PC-9 (cell line): ENCODE data around the gene SYNDIG1. TPM values are rescaled to one million over a fixed set of nuclear protein-coding genes. Genes with fewer than 3 reads are reported as not detected.

Source experiments
- BruUV-seq: library from RNA; stranded (reverse); fragments of 400-500 nt; replicated peaks from 2 replicates; lab custom pipeline; 2021; lab: Mats Ljungman, UMichigan
- CTCF ChIA-PET: fragments of 300-600 bp; sonication (Branson Sonifier 250); formaldehyde crosslinking; loops from one replicate; lab custom pipeline; 2022; ENCODE audit warnings: antibody characterized with exemption; lab: Charles Lee
- POLR2A ChIA-PET: fragments of 300-600 bp; sonication (Branson Sonifier 250); formaldehyde crosslinking; loops from one replicate; lab custom pipeline; 2022; ENCODE audit warnings: antibody characterized with exemption; ENCODE audit not compliant: unreplicated experiment; lab: Charles Lee
- DNase-seq, 2 experiments: peaks; one replicate each; pipeline versions ENCODE4 v3.0.0 to v3.0.0-alpha.2; 2015 to 2022; ENCODE audit warnings: mixed read lengths in 1 of 2
- H2AFZ ChIP-seq: fragments of 200-600 bp; sonication (generic); 2 replicates; pipeline ENCODE4 v1.8.1; 2017; ENCODE audit warnings: antibody characterized with exemption
- H3F3A ChIP-seq: fragments of 200-600 bp; sonication (generic); 2 replicates; pipeline ENCODE4 v1.8.1; 2017; ENCODE audit warnings: antibody characterized with exemption, mild to moderate bottlenecking, low read depth; ENCODE audit not compliant: insufficient read depth
- H3K27ac ChIP-seq: fragments of 200-600 bp; sonication (generic); 2 replicates; pipeline ENCODE4 v1.6.1; 2016; ENCODE audit warnings: mixed run types
- H3K27me3 ChIP-seq: fragments of 200-600 bp; sonication (generic); 2 replicates; pipeline ENCODE4 v1.6.1; 2016; ENCODE audit warnings: low read depth, mixed run types; ENCODE audit not compliant: insufficient read depth
- H3K36me3 ChIP-seq: fragments of 200-600 bp; sonication (generic); 2 replicates; pipeline ENCODE4 v1.6.1; 2016; ENCODE audit warnings: low read depth, mixed run types
- H3K4me1 ChIP-seq: fragments of 200-600 bp; sonication (generic); replicated peaks from 2 replicates; pipeline ENCODE4 v1.6.1; 2016; ENCODE audit warnings: mixed run types; ENCODE audit not compliant: insufficient read depth
- H3K4me2 ChIP-seq: fragments of 200-600 bp; sonication (generic); 2 replicates; pipeline ENCODE4 v1.6.1; 2017; ENCODE audit warnings: mixed run types
- H3K4me3 ChIP-seq: fragments of 200-600 bp; sonication (generic); 2 replicates; pipeline ENCODE4 v1.6.1; 2016; ENCODE audit warnings: mixed run types
- H3K79me2 ChIP-seq: fragments of 200-600 bp; sonication (generic); 2 replicates; pipeline ENCODE4 v1.6.1; 2017; ENCODE audit warnings: low read depth, mixed run types
- H3K9me2 ChIP-seq: fragments of 200-600 bp; sonication (generic); 2 replicates; pipeline ENCODE4 v1.8.1; 2017; ENCODE audit warnings: mild to moderate bottlenecking; ENCODE audit not compliant: insufficient read depth
- H3K9me3 ChIP-seq: fragments of 200-600 bp; sonication (generic); 2 replicates; pipeline ENCODE4 v1.8.1; 2016; ENCODE audit warnings: low read depth; ENCODE audit not compliant: insufficient read depth
- H4K20me1 ChIP-seq: fragments of 200-600 bp; sonication (generic); 2 replicates; pipeline ENCODE4 v1.8.1; 2017; ENCODE audit not compliant: insufficient read depth
- EZH2 ChIP-seq: fragments of 200-600 bp; sonication (generic); IDR thresholded peaks from 2 replicates; pipeline ENCODE4 v1.8.0; 2017; ENCODE audit warnings: antibody characterized with exemption, low read depth
- intact Hi-C: fragments of 100-400 bp; cut with micrococcal nuclease; formaldehyde crosslinking; loops from one replicate; pipeline ENCODE4 v1.10.0; 2022; ENCODE audit not compliant: unreplicated experiment
- total RNA-seq: library from RNA; stranded (reverse); gene quantifications from 2 replicates; pipeline ENCODE4 v1.2.3, GENCODE V29; 2021
- TF ChIP-seq, protein P1 (sequence below): fragments of 200-600 bp; sonication (generic); conservative IDR thresholded peaks from 2 replicates; pipeline ENCODE4 v1.6.1; 2017; ENCODE audit warnings: mixed run types, antibody characterized with exemption, mild to moderate bottlenecking, moderate library complexity

The SYNDIG1 gene
- total RNA-seq, 1 experiment from 2014 or later: 0.17 TPM

DNA sequence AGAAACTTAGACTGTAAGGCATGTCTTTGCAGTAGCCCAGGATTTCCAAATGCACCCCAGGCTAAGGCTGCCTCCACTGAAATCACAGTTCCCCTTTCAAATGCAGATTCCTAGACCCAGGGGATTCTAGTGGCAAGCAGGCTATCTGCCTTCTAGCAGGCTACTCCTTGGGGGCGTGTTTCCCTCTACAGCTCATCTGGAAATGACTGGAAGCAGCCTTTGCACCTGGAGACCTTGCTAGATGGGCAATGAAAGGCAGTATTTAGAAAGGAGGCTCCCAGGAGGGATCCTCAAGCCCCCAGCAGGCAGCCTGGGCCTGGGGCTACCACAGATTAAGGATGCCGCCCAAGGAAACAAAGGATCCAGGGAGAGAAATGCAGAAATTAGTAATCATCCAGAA, 26.0 kb upstream of the SYNDIG1 start:
- Histone ChIP-seq H3F3A (no peaks in the 10 kb centered on the region), H3K9me3 (no peaks in the 10 kb centered on the region), H3K27ac (no peak overlapping the region), H2AFZ (no peak overlapping the region), H3K4me1 (no peaks in the 10 kb centered on the region), H3K79me2 (no peaks in the 10 kb centered on the region), H3K9me2 (no peaks in the 10 kb centered on the region), H3K4me2 (no peak overlapping the region), H4K20me1 (no peaks in the 10 kb centered on the region), H3K4me3 (no peak overlapping the region), H3K36me3 (no peaks in the 10 kb centered on the region), H3K27me3 (no peaks in the 10 kb centered on the region)
- ChIA-PET POLR2A (no interaction called here), CTCF (no interaction called here)
- TF ChIP-seq, protein P1, sequence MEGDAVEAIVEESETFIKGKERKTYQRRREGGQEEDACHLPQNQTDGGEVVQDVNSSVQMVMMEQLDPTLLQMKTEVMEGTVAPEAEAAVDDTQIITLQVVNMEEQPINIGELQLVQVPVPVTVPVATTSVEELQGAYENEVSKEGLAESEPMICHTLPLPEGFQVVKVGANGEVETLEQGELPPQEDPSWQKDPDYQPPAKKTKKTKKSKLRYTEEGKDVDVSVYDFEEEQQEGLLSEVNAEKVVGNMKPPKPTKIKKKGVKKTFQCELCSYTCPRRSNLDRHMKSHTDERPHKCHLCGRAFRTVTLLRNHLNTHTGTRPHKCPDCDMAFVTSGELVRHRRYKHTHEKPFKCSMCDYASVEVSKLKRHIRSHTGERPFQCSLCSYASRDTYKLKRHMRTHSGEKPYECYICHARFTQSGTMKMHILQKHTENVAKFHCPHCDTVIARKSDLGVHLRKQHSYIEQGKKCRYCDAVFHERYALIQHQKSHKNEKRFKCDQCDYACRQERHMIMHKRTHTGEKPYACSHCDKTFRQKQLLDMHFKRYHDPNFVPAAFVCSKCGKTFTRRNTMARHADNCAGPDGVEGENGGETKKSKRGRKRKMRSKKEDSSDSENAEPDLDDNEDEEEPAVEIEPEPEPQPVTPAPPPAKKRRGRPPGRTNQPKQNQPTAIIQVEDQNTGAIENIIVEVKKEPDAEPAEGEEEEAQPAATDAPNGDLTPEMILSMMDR: no peak
- no peak for TF ChIP-seq EZH2
- intact Hi-C loops: no loop called here
- BruUV-seq: no TSS peak
- no peak for DNase-seq

DNA sequence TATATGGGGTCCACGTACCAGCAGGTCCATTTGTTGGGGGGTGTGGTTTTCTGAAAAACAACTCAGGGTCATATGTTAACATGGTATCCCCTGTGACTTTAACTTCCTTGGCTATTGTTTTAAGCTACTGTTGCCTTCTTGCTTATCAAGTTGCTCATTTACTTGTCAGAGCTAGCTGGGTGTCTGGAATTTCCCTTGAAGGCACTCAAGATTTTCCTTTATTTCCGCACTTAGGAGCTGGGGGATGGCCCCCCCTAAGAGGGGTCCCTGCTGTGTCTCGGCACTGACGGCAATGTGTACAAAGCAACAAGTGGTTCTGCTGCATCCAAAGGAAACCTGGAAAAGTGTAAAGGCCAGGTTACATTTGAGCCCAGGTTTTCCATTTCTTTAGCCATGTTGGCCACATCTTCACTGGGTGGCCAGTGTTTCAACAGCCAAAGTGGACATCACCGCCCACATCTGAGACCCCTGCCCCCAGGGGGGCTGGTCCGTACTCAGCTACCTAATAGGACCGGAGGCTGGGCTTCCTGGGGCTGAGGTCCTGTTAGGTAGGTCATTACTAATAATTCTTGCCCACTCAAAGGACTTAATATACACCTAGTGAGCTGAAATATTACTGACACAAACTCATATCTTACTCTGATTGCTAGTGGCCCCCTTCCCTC, 24.8 kb upstream of the SYNDIG1 start:
- Histone ChIP-seq H4K20me1 (no peaks in the 10 kb centered on the region), H3K4me2 (no peak overlapping the region), H3K79me2 (no peaks in the 10 kb centered on the region), H3K27me3 (no peaks in the 10 kb centered on the region), H3K27ac (no peak overlapping the region), H3K9me3 (no peaks in the 10 kb centered on the region), H3K4me1 (no peaks in the 10 kb centered on the region), H3K4me3 (no peak overlapping the region), H3K9me2 (no peaks in the 10 kb centered on the region), H3F3A (no peaks in the 10 kb centered on the region), H2AFZ (no peak overlapping the region), H3K36me3 (no peaks in the 10 kb centered on the region)
- ChIA-PET POLR2A (no interaction called here), CTCF (no interaction called here)
- TF ChIP-seq, protein P1: no peak
- intact Hi-C loops: no loop called here
- BruUV-seq: no TSS peak
- no peak for DNase-seq

DNA sequence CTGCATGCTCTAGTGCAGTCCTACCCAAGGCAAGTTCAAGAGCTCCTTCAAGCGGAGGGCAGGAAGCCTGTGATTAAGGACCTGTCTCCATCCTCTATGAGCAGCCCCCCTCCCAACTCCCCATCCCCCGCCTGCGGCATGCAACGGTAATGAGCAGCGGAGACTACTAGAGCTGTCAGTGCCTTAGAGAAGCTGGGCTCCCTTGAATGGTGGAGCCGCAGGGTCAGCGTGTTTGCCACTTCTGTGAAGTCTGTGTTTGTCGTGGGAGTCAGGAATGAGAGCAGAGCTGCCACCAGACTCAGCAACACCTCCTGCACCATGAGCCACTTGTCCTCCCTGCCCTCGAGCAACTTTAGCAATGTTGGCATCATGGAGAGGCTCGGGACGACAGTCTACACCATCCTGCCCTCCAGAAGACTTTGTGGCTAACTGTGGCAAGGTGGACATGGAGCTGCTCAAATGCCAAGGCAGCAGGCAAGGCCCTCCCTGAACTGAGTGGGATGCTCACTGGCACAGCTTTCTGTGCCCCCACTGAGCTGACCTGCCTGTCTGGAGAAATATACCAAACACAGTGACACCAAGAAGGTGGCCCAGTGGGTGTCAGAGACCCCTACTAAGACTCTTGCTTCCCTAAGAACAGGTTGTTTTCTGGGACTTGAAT, 23.8 kb upstream of the SYNDIG1 start:
- H3K4me2 ChIP-seq: no peak overlapping the region
- no peaks in the 10 kb centered on the region for H3K9me3 ChIP-seq
- TF ChIP-seq, protein P1: no peak
- TF ChIP-seq EZH2: no peak
- BruUV-seq: no TSS peak
- intact Hi-C loops: no loop called here
- ChIA-PET POLR2A (no interaction called here), CTCF (no interaction called here)
- H3K9me2 ChIP-seq: no peaks in the 10 kb centered on the region
- no peak overlapping the region for H2AFZ ChIP-seq
- no peak overlapping the region for H3K27ac ChIP-seq
- H3K4me1 ChIP-seq: no peaks in the 10 kb centered on the region
- H3K4me3 ChIP-seq: no peak overlapping the region
- H3K27me3 ChIP-seq: no peaks in the 10 kb centered on the region
- H3K36me3 ChIP-seq: no peaks in the 10 kb centered on the region
- no peaks in the 10 kb centered on the region for H4K20me1 ChIP-seq
- H3K79me2 ChIP-seq: no peaks in the 10 kb centered on the region
- DNase-seq: no peak
- no peaks in the 10 kb centered on the region for H3F3A ChIP-seq
